Measurements from ENCODE around the gene ZMIZ1. TPM values are rescaled to one million over a fixed set of nuclear protein-coding genes. Genes with fewer than 3 reads are reported as not detected.
A peak's percentile ranks its signal among the peaks of the same experiment; 100 is the strongest.

The ZMIZ1 gene
- total and polyA plus RNA-seq, 2 experiments from 2014 or later, result 48.2 to 78.8 TPM

DNA sequence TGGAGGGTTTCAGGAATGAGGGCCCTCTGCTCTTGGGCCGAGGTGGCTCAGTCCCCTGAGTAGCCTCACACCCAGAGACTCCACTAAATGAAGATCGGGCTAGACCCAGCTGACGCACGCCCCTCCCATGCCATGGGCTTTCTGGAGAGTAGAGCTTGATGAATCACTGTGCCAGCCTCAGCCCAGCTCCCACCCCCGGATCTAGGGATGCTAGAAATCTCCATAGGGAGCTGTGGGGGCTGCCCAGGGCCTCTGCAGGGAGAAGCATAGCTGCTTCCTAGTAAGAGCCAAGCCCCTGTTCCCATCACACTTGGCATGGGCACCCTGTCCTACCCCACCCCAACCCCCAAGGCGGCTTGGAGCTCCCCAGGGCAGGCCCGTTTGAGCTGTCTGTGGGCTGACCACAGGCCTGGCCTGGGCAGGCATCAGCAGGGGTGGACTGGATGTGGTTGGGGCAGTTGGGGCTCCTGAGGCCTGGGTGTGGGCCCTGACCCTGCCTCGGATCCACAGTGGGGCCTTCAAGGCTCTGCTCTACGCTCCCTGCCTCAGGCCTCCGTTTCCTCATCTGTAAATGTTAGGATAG is 121.2 kb downstream of the ZMIZ1 start:
- Histone ChIP-seq H3K27me3 (no peaks in the 10 kb centered on the region), H3K4me1 (ENCODE audit: low read depth) (peaks cover 56% of the 10 kb centered on the region), H3K9me3 (ENCODE audit: low read depth) (no peaks in the 10 kb centered on the region), H3K36me3 (peaks cover 3% of the 10 kb centered on the region), H3K27ac (no peak overlapping the region), H3K4me3 (no peak overlapping the region)
- TF ChIP-seq, protein P1, sequence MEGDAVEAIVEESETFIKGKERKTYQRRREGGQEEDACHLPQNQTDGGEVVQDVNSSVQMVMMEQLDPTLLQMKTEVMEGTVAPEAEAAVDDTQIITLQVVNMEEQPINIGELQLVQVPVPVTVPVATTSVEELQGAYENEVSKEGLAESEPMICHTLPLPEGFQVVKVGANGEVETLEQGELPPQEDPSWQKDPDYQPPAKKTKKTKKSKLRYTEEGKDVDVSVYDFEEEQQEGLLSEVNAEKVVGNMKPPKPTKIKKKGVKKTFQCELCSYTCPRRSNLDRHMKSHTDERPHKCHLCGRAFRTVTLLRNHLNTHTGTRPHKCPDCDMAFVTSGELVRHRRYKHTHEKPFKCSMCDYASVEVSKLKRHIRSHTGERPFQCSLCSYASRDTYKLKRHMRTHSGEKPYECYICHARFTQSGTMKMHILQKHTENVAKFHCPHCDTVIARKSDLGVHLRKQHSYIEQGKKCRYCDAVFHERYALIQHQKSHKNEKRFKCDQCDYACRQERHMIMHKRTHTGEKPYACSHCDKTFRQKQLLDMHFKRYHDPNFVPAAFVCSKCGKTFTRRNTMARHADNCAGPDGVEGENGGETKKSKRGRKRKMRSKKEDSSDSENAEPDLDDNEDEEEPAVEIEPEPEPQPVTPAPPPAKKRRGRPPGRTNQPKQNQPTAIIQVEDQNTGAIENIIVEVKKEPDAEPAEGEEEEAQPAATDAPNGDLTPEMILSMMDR (IDR thresholded peaks at IDR 0.05; ENCODE audit: low read depth, low read length), result no peak
- DNase-seq (ENCODE audit: low read depth in 1 of 2, low spot score in 1 of 2), result no peak

DNA sequence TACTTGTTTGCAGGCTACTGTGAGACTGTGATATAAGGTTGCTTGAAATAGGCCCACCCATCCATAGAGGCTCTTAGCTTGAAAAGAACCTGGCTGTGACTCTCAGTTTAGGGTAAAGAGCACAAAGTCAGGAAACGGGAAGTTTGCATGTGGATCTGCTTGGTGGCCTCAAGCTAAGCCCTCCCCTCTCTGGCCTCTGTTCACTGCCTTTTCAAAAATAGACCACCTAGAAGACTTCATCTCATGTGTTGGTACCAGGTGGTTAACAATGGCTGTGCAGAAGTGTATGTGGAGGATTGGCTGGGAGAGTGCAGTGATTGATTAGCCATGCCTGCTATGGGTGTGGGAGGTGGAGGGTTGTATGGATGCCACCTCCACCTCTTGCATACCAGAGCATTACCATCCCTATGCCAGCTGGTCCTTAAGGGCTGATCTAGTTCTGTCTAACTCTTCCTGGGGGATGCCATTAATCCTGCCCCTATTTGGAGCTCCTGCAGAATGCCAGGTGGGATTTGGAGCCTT is 122.0 kb downstream of the ZMIZ1 start:
- DNase-seq (ENCODE audit: low read depth in 1 of 2, low spot score in 1 of 2), result no peak
- Histone ChIP-seq H3K27ac (no peak overlapping the region), H3K4me1 (ENCODE audit: low read depth) (peaks cover 51% of the 10 kb centered on the region), H3K9me3 (ENCODE audit: low read depth) (no peaks in the 10 kb centered on the region), H3K4me3 (no peak overlapping the region), H3K27me3 (no peaks in the 10 kb centered on the region), H3K36me3 (peaks cover 3% of the 10 kb centered on the region)
- TF ChIP-seq, protein P1 (IDR thresholded peaks at IDR 0.05; ENCODE audit: low read depth, low read length), result no peak

DNA sequence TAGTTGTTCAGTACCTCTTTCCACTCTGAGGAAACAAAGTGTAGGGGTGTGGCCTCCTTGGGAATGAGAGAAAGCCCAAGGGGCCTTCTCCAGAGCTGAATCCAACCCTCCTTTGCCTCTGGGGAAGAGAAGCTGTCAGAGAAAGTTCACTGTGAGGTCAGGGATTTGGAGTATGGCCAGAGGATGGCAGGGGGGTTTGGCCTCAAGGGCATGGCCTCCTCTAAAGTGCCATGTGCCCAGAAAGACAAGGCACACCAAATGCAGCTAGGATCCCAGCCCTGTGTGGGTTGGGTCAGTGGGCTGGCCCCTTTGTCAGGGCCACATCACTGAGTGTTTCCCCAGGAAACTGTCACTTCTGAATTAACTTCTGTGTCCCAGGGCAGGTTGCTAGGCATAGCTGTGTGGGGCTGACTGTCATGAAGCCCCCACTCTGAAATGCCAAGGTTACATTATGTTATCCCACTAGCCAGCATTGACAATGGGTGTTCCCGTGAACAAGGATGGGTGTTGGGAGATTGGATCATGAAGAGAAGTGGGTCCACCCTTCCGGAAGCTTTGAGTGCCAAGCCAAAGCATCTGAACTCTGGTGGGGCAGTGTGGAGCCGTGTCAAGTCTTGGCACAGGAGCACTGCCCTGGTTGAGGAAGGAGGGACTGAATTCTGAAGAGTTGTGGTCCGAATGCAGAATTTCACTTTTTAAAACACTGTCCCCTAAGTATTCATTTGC is 123.3 kb downstream of the ZMIZ1 start:
- Histone ChIP-seq H3K27me3 (no peaks in the 10 kb centered on the region), H3K4me1 (ENCODE audit: low read depth) (peaks cover 40% of the 10 kb centered on the region), H3K9me3 (ENCODE audit: low read depth) (no peaks in the 10 kb centered on the region), H3K27ac (peak overlapping the region; percentile 45), H3K36me3 (peaks cover 3% of the 10 kb centered on the region), H3K4me3 (no peak overlapping the region)
- DNase-seq (ENCODE audit: low read depth in 1 of 2, low spot score in 1 of 2), result peak in 1 of 2 donors; percentile 24
- TF ChIP-seq, protein P1 (IDR thresholded peaks at IDR 0.05; ENCODE audit: low read depth, low read length), result no peak

DNA sequence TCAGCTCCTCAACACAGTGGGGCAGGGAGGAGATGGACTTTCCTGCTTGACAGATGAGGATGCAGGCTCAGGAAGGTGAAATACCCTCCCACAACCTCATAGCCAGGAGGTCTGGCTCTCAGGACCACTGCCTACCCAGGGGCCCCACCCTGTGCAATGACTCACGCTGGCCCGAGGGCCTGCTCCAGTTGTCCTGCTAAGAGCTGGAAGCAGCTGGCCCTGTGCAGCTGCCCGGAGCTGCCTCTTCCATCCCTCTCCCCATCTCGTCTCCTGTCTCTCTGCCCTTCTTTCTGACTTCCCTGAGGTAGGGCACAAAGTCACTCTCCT is 123.9 kb downstream of the ZMIZ1 start:
- Histone ChIP-seq H3K36me3 (peaks cover 3% of the 10 kb centered on the region), H3K4me1 (ENCODE audit: low read depth) (peaks cover 40% of the 10 kb centered on the region), H3K27ac (peak overlapping the region; percentile 45), H3K4me3 (no peak overlapping the region), H3K27me3 (no peaks in the 10 kb centered on the region), H3K9me3 (ENCODE audit: low read depth) (no peaks in the 10 kb centered on the region)
- peak in 1 of 2 donors; percentile 23 for DNase-seq (ENCODE audit: low read depth in 1 of 2, low spot score in 1 of 2)
- TF ChIP-seq, protein P1 (IDR thresholded peaks at IDR 0.05; ENCODE audit: low read depth, low read length), result no peak

DNA sequence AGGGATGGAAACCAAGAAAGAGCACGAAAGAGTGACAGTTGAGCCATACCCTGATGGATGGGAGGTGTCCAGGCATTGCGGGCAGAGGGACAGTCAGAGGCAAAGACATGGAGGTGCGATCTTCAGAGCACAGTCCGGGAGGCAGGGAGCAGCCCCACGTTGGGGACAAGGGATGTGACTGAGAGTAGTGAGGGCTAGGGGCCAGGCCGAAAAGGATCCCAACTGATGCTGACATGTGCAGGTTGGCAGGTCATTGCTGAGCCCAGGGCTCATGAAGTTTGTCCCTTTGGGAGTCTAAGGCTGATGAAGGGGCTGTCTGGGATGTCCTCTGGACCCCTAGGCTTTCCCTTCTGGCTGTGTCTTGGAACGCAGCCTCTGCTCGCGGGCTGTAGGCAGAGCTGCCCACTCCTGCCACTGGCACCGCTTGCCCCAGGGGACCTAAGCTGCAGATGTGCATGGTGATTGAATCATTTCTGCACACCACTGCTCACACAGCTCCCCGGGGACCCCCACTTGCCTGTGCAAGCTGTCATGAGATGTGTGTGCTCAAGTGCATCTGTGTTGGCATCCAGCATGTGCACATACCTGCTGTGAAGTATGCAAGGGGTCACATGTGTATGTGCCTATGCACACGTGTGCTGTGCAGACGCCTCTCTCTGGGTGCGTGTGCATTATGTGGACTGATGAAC is 125.1 kb downstream of the ZMIZ1 start:
- TF ChIP-seq, protein P1 (IDR thresholded peaks at IDR 0.05; ENCODE audit: low read depth, low read length), result no peak
- no peaks in the 10 kb centered on the region for H3K27me3 ChIP-seq
- DNase-seq (ENCODE audit: low read depth in 1 of 2, low spot score in 1 of 2), result no peak
- peaks cover 31% of the 10 kb centered on the region for H3K4me1 ChIP-seq (ENCODE audit: low read depth)
- no peaks in the 10 kb centered on the region for H3K9me3 ChIP-seq (ENCODE audit: low read depth)
- H3K4me3 ChIP-seq, result no peak overlapping the region
- H3K27ac ChIP-seq, result peak overlapping the region; percentile 85
- H3K36me3 ChIP-seq, result peaks cover 3% of the 10 kb centered on the region

Data from cardiac muscle cell (in vitro differentiated cells and primary cell).